HEK293 (cell line): Measurements from ENCODE around the gene TRAPPC10.

Source experiments
- CTCF ChIA-PET: fragments of 350-600 bp; formaldehyde crosslinking; extraction: SDS; loops from one replicate; lab custom pipeline; 2021; ENCODE audit warnings: antibody characterized with exemption; lab: Yijun Ruan, JAX
- POLR2A ChIA-PET: fragments of 300-600 bp; formaldehyde crosslinking; extraction: SDS; loops from one replicate; lab custom pipeline; 2020; ENCODE audit warnings: antibody characterized with exemption, inconsistent platforms; lab: Yijun Ruan, JAX
- H3K27ac ChIP-seq: fragments of 200-500 bp; sonication (Bioruptor generic); 2 replicates; pipeline ENCODE4 v1.5.1; 2014; ENCODE audit warnings: low read depth, low read length, control low read depth, inconsistent platforms; ENCODE audit errors: extremely low read depth
- H3K36me3 ChIP-seq, 2 experiments: fragments of 200-500 bp in 1 of 2; sonication (Bioruptor generic) in 1 of 2; 1 replicate in 1 of 2; 2 replicates in 1 of 2; pipeline ENCODE4 v1.5.1; 2014 to 2017; ENCODE audit warnings: inconsistent platforms in 2 of 2, low read length in 2 of 2; ENCODE audit not compliant: control insufficient read depth in 2 of 2, insufficient read depth in 1 of 2
- H3K4me1 ChIP-seq: fragments of 200-500 bp; sonication (Bioruptor generic); 2 replicates; pipeline ENCODE4 v1.5.1; 2014; ENCODE audit warnings: mild to moderate bottlenecking, low read length, inconsistent platforms; ENCODE audit not compliant: control insufficient read depth, insufficient read depth
- H3K4me3 ChIP-seq: 2 replicates; pipeline ENCODE4 v1.5.1; 2011; ENCODE audit warnings: low read depth, mild to moderate bottlenecking, control low read depth, low read length, moderate library complexity
- H3K9me3 ChIP-seq: fragments of 200-500 bp; sonication (Bioruptor generic); 2 replicates; pipeline ENCODE4 v1.5.1; 2014; ENCODE audit warnings: low read depth, low read length, inconsistent platforms; ENCODE audit not compliant: control insufficient read depth, insufficient read depth
- BCL11A ChIP-seq: fragments of 450-650 bp; formaldehyde crosslinking; IDR thresholded peaks from 2 replicates; pipeline ENCODE4 v1.5.1; 2016; ENCODE audit warnings: low read depth, missing biosample characterization, missing genetic modification characterization
- BCL11B ChIP-seq: fragments of 450-650 bp; formaldehyde crosslinking; IDR thresholded peaks from 2 replicates; pipeline ENCODE4 v1.5.1; 2016; ENCODE audit warnings: low read depth, missing biosample characterization, missing genetic modification characterization
- KLF8 ChIP-seq: fragments of 450-650 bp; formaldehyde crosslinking; IDR thresholded peaks from 2 replicates; pipeline ENCODE4 v1.5.1; 2016; ENCODE audit warnings: missing biosample characterization, missing genetic modification characterization
- SCRT2 ChIP-seq: fragments of 450-650 bp; formaldehyde crosslinking; IDR thresholded peaks from 2 replicates; pipeline ENCODE4 v1.5.1; 2016; ENCODE audit warnings: missing biosample characterization, missing genetic modification characterization
- SP7 ChIP-seq: fragments of 450-650 bp; formaldehyde crosslinking; IDR thresholded peaks from 2 replicates; pipeline ENCODE4 v1.5.1; 2016; ENCODE audit warnings: missing biosample characterization, missing genetic modification characterization
- ZFP41 ChIP-seq: fragments of 450-650 bp; formaldehyde crosslinking; IDR thresholded peaks from 2 replicates; pipeline ENCODE4 v1.5.1; 2016; ENCODE audit warnings: missing biosample characterization, missing genetic modification characterization, borderline replicate concordance
- ZIC2 ChIP-seq: fragments of 450-650 bp; formaldehyde crosslinking; IDR thresholded peaks from 2 replicates; pipeline ENCODE4 v1.5.1; 2016; ENCODE audit warnings: missing biosample characterization, missing genetic modification characterization
- ZNF174 ChIP-seq: fragments of 450-650 bp; formaldehyde crosslinking; IDR thresholded peaks from 2 replicates; pipeline ENCODE4 v1.5.0; 2017; ENCODE audit warnings: missing biosample characterization, mild to moderate bottlenecking, missing genetic modification characterization
- ZNF211 ChIP-seq: fragments of 450-650 bp; formaldehyde crosslinking; IDR thresholded peaks from 2 replicates; pipeline ENCODE4 v1.5.1; 2016; ENCODE audit warnings: low read depth, missing biosample characterization, missing genetic modification characterization
- ZNF354C ChIP-seq: fragments of 450-650 bp; formaldehyde crosslinking; IDR thresholded peaks from 2 replicates; pipeline ENCODE4 v1.5.1; 2016; ENCODE audit warnings: missing biosample characterization, missing genetic modification characterization, low read depth, borderline replicate concordance
- ZNF433 ChIP-seq: fragments of 450-650 bp; formaldehyde crosslinking; IDR thresholded peaks from 2 replicates; pipeline ENCODE4 v1.5.1; 2016; ENCODE audit warnings: missing biosample characterization, missing genetic modification characterization, low read depth
- ZNF501 ChIP-seq: fragments of 450-650 bp; formaldehyde crosslinking; IDR thresholded peaks from 2 replicates; pipeline ENCODE4 v1.5.1; 2016; ENCODE audit warnings: missing biosample characterization, missing genetic modification characterization
- ZNF747 ChIP-seq: fragments of 450-650 bp; formaldehyde crosslinking; IDR thresholded peaks from 2 replicates; pipeline ENCODE4 v1.5.1; 2016; ENCODE audit warnings: missing biosample characterization, missing genetic modification characterization
- TF ChIP-seq, protein P1 (sequence below): fragments of 450-650 bp; formaldehyde crosslinking; IDR thresholded peaks from 2 replicates; pipeline ENCODE4 v1.5.1; 2017; ENCODE audit warnings: missing biosample characterization, missing genetic modification characterization
- TF ChIP-seq, protein P2 (sequence below): fragments of 450-650 bp; formaldehyde crosslinking; IDR thresholded peaks from 2 replicates; pipeline ENCODE4 v1.5.1; 2016; ENCODE audit warnings: missing biosample characterization, missing genetic modification characterization, low read depth
- TF ChIP-seq, protein P3 (sequence below): fragments of 450-650 bp; formaldehyde crosslinking; IDR thresholded peaks from 2 replicates; pipeline ENCODE4 v1.5.1; 2016; ENCODE audit warnings: missing biosample characterization, missing genetic modification characterization, borderline replicate concordance
- TF ChIP-seq, protein P4 (sequence below): fragments of 450-650 bp; formaldehyde crosslinking; IDR thresholded peaks from 2 replicates; pipeline ENCODE4 v1.5.1; 2016; ENCODE audit warnings: missing biosample characterization, missing genetic modification characterization, borderline replicate concordance
- TF ChIP-seq, protein P5 (sequence below): fragments of 450-650 bp; IDR thresholded peaks from 2 replicates; pipeline ENCODE4 v1.5.1; 2018; ENCODE audit warnings: missing biosample characterization, mild to moderate bottlenecking, missing genetic modification characterization
- TF ChIP-seq, protein P6 (sequence below): fragments of 450-650 bp; formaldehyde crosslinking; IDR thresholded peaks from 2 replicates; pipeline ENCODE4 v1.5.1; 2017; ENCODE audit warnings: missing biosample characterization, missing genetic modification characterization

Gene TRAPPC10

DNA sequence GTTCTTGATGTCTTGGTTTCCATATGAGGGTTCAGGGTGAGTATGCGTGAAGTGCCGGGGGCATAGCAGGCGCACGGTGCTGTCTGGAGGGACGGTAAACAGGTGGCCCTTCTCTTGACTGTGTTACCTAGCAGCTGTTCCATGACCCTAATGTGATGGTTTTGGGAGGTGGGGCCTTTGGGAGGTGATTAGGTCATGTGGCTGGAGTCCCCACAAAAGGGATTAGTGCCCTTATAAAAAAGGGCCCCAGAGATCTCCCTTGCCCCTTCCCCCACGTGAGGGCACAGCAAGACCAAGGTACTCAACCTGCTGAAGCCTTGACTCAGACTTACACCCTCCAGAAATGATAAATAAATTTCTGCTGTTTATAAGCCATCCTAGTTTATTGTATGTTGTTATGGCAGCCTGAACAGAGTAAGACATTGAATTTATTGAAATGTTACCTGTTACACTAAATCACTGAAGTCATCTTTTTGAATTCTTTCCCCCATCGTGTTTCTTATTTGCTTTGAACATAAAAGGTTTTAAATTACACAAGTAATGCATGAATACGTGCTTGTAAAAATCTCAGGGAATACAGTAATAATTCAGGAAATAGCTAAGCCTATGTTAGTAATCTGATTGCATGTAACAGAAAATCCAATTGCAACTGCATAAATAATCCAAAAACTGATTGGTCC is 15.6 kb downstream of the TRAPPC10 start:
- H3K9me3 ChIP-seq = no peaks in the 10 kb centered on the region
- no peak overlapping the region for H3K4me3 ChIP-seq
- ChIA-PET POLR2A (no interaction called here), CTCF (interaction anchor here (0.9 kb wide), 1 partner anchor 30 kb away, joined by 3 read pairs; no protein-coding TSS in a partner anchor)
- H3K4me1 ChIP-seq = peaks cover 27% of the 10 kb centered on the region
- H3K36me3 ChIP-seq = peaks cover 0 to 4% of the 10 kb centered on the region in 2 experiments; a peak in 2 of 3 replicates
- no peak overlapping the region; the same call in 1 of the 2 replicates for H3K27ac ChIP-seq
- no peak for TF ChIP-seq ZNF211 (tag by site-specific recombination)
- TF ChIP-seq ZNF174 (tag by site-specific recombination) = no peak
- TF ChIP-seq SCRT2 (tag by site-specific recombination) = peak; percentile 84
- no peak for TF ChIP-seq ZNF354C
- no peak for TF ChIP-seq ZNF433 (tag by site-specific recombination)
- TF ChIP-seq BCL11B (tag by site-specific recombination) = no peak; the same call in 1 of the 2 replicates
- TF ChIP-seq, protein P1, sequence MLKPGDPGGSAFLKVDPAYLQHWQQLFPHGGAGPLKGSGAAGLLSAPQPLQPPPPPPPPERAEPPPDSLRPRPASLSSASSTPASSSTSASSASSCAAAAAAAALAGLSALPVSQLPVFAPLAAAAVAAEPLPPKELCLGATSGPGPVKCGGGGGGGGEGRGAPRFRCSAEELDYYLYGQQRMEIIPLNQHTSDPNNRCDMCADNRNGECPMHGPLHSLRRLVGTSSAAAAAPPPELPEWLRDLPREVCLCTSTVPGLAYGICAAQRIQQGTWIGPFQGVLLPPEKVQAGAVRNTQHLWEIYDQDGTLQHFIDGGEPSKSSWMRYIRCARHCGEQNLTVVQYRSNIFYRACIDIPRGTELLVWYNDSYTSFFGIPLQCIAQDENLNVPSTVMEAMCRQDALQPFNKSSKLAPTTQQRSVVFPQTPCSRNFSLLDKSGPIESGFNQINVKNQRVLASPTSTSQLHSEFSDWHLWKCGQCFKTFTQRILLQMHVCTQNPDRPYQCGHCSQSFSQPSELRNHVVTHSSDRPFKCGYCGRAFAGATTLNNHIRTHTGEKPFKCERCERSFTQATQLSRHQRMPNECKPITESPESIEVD = peak; percentile 99
- no peak for TF ChIP-seq ZFP41 (tag by site-specific recombination)
- TF ChIP-seq, protein P2, sequence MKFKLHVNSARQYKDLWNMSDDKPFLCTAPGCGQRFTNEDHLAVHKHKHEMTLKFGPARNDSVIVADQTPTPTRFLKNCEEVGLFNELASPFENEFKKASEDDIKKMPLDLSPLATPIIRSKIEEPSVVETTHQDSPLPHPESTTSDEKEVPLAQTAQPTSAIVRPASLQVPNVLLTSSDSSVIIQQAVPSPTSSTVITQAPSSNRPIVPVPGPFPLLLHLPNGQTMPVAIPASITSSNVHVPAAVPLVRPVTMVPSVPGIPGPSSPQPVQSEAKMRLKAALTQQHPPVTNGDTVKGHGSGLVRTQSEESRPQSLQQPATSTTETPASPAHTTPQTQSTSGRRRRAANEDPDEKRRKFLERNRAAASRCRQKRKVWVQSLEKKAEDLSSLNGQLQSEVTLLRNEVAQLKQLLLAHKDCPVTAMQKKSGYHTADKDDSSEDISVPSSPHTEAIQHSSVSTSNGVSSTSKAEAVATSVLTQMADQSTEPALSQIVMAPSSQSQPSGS (tag by site-specific recombination) = peak; percentile 61; the same call in 1 of the 2 replicates
- TF ChIP-seq, protein P3, sequence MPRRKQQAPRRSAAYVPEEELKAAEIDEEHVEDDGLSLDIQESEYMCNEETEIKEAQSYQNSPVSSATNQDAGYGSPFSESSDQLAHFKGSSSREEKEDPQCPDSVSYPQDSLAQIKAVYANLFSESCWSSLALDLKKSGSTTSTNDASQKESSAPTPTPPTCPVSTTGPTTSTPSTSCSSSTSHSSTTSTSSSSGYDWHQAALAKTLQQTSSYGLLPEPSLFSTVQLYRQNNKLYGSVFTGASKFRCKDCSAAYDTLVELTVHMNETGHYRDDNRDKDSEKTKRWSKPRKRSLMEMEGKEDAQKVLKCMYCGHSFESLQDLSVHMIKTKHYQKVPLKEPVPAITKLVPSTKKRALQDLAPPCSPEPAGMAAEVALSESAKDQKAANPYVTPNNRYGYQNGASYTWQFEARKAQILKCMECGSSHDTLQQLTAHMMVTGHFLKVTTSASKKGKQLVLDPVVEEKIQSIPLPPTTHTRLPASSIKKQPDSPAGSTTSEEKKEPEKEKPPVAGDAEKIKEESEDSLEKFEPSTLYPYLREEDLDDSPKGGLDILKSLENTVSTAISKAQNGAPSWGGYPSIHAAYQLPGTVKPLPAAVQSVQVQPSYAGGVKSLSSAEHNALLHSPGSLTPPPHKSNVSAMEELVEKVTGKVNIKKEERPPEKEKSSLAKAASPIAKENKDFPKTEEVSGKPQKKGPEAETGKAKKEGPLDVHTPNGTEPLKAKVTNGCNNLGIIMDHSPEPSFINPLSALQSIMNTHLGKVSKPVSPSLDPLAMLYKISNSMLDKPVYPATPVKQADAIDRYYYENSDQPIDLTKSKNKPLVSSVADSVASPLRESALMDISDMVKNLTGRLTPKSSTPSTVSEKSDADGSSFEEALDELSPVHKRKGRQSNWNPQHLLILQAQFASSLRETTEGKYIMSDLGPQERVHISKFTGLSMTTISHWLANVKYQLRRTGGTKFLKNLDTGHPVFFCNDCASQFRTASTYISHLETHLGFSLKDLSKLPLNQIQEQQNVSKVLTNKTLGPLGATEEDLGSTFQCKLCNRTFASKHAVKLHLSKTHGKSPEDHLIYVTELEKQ = peak; percentile 65; the same call in 1 of the 2 replicates
- no peak for TF ChIP-seq ZNF501 (tag by site-specific recombination)
- TF ChIP-seq SP7 (tag by site-specific recombination) = peak; percentile 15; the same call in 1 of the 2 replicates
- TF ChIP-seq ZIC2 (tag by site-specific recombination) = no peak
- TF ChIP-seq, protein P4, sequence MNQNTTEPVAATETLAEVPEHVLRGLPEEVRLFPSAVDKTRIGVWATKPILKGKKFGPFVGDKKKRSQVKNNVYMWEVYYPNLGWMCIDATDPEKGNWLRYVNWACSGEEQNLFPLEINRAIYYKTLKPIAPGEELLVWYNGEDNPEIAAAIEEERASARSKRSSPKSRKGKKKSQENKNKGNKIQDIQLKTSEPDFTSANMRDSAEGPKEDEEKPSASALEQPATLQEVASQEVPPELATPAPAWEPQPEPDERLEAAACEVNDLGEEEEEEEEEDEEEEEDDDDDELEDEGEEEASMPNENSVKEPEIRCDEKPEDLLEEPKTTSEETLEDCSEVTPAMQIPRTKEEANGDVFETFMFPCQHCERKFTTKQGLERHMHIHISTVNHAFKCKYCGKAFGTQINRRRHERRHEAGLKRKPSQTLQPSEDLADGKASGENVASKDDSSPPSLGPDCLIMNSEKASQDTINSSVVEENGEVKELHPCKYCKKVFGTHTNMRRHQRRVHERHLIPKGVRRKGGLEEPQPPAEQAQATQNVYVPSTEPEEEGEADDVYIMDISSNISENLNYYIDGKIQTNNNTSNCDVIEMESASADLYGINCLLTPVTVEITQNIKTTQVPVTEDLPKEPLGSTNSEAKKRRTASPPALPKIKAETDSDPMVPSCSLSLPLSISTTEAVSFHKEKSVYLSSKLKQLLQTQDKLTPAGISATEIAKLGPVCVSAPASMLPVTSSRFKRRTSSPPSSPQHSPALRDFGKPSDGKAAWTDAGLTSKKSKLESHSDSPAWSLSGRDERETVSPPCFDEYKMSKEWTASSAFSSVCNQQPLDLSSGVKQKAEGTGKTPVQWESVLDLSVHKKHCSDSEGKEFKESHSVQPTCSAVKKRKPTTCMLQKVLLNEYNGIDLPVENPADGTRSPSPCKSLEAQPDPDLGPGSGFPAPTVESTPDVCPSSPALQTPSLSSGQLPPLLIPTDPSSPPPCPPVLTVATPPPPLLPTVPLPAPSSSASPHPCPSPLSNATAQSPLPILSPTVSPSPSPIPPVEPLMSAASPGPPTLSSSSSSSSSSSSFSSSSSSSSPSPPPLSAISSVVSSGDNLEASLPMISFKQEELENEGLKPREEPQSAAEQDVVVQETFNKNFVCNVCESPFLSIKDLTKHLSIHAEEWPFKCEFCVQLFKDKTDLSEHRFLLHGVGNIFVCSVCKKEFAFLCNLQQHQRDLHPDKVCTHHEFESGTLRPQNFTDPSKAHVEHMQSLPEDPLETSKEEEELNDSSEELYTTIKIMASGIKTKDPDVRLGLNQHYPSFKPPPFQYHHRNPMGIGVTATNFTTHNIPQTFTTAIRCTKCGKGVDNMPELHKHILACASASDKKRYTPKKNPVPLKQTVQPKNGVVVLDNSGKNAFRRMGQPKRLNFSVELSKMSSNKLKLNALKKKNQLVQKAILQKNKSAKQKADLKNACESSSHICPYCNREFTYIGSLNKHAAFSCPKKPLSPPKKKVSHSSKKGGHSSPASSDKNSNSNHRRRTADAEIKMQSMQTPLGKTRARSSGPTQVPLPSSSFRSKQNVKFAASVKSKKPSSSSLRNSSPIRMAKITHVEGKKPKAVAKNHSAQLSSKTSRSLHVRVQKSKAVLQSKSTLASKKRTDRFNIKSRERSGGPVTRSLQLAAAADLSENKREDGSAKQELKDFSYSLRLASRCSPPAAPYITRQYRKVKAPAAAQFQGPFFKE (tag by site-specific recombination) = no peak
- TF ChIP-seq, protein P5, sequence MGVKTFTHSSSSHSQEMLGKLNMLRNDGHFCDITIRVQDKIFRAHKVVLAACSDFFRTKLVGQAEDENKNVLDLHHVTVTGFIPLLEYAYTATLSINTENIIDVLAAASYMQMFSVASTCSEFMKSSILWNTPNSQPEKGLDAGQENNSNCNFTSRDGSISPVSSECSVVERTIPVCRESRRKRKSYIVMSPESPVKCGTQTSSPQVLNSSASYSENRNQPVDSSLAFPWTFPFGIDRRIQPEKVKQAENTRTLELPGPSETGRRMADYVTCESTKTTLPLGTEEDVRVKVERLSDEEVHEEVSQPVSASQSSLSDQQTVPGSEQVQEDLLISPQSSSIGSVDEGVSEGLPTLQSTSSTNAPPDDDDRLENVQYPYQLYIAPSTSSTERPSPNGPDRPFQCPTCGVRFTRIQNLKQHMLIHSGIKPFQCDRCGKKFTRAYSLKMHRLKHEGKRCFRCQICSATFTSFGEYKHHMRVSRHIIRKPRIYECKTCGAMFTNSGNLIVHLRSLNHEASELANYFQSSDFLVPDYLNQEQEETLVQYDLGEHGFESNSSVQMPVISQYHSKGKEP = peak; percentile 96
- TF ChIP-seq KLF8 (tag by site-specific recombination) = 0 out of 2 replicates have a peak, but pooled peaks have one; percentile 48
- TF ChIP-seq BCL11A (tag by site-specific recombination) = 0 out of 2 replicates have a peak, but pooled peaks have one; percentile 9
- TF ChIP-seq, protein P6, sequence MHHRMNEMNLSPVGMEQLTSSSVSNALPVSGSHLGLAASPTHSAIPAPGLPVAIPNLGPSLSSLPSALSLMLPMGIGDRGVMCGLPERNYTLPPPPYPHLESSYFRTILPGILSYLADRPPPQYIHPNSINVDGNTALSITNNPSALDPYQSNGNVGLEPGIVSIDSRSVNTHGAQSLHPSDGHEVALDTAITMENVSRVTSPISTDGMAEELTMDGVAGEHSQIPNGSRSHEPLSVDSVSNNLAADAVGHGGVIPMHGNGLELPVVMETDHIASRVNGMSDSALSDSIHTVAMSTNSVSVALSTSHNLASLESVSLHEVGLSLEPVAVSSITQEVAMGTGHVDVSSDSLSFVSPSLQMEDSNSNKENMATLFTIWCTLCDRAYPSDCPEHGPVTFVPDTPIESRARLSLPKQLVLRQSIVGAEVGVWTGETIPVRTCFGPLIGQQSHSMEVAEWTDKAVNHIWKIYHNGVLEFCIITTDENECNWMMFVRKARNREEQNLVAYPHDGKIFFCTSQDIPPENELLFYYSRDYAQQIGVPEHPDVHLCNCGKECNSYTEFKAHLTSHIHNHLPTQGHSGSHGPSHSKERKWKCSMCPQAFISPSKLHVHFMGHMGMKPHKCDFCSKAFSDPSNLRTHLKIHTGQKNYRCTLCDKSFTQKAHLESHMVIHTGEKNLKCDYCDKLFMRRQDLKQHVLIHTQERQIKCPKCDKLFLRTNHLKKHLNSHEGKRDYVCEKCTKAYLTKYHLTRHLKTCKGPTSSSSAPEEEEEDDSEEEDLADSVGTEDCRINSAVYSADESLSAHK (tag by site-specific recombination) = 0 out of 2 replicates have a peak, but pooled peaks have one; percentile 20
- TF ChIP-seq ZNF747 (tag by site-specific recombination) = no peak
